Right forelimb (tissue), 1 donor: ENCODE results near the gene DYNLL2.
"Not testable (repeated sequence)": the region's sequence is repeated elsewhere in the genome, so short reads cannot be mapped to it uniquely, and the experiment has no call there.

Experiments used
- DNase-seq: peaks from one replicate; pipeline ENCODE4 v3.0.0-alpha.2; 2018

The DYNLL2 gene

GRCh38 chr17:58082870-58083490 is at the start of gene DYNLL2:
Gene DYNLL2, plus strand, starts transcription at chr17:58083419. Its CDS starts 3,672 bp downstream, at chr17:58087091.
- DNase-seq = peak; percentile 97

DNA sequence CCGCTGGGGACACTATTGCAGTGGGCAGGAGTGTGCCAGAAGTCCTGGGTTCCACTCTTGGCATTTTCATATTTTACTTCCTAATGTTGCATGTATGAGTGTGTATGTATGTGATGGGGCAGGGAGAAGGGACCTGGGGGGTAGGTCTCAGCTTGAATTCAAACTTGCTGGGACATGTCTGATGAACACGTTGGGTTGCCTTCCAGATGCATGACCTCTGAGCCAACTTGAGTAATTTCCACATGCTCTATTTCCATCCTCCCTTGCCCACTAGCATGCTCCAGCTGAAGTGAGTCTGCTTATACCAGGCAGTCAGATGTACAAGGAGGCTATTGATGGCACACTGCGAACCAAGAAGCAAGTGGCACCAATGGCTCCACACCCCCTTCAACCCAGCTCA is 43.2 kb upstream of the DYNLL2 start:
- no peak for DNase-seq

- no peak for DNase-seq
These were observed 42.8 kb upstream of the DYNLL2 start for GRCh38 chr17:58040386-58040785.

- no peak for DNase-seq
These were observed 42.1 kb upstream of the DYNLL2 start for GRCh38 chr17:58041161-58041560.

GRCh38 chr17:58043221-58044181 is 39.7 kb upstream of the DYNLL2 start:
- DNase-seq = no peak

DNA sequence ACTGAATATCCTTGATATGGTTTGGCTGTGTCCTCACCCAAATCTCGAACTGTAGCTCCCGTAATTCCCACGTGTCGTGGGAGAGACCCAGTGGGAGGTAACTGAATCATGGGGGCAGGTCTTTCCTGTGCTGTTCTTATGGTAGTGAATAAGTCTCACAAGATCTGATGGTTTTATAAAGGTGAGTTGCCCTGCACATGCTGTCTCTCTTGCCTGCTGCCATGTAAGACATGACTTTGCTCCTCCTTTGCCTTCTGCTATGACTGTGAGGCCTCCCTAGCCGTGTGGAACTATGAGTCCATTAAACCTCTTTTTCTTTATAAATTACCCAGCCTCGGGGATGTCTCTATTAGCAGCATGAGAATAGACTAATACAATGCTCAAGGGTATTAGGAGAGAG is 39.0 kb upstream of the DYNLL2 start:
- DNase-seq = not testable (repeated sequence)

GRCh38 chr17:58046239-58047094 is 36.8 kb upstream of the DYNLL2 start:
- no peak for DNase-seq

- no peak for DNase-seq
These were observed 35.7 kb upstream of the DYNLL2 start for GRCh38 chr17:58047376-58048150.

DNA sequence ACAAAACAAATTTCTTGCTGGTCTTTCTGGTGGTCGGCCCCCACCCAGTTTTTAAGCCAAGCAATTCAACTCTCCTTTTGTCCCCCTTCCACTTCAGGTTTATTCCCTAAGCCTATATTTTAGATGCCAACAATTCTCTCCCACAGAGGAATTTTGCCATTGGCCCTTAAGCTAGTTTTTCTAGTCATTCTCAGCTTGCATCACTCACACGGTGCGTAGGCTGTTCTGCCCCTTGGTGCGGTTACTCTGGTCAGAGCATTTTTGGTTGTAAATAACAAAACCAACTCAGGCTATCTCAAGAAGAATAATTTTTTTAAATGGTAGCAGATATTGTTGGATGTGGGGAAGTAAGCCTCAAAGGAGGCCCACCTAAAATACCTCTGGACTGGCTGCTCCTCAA is 33.7 kb upstream of the DYNLL2 start:
- no peak for DNase-seq

GRCh38 chr17:58050966-58051365 is 32.3 kb upstream of the DYNLL2 start:
- DNase-seq = no peak

- DNase-seq = no peak
These were observed 31.8 kb upstream of the DYNLL2 start for GRCh38 chr17:58051468-58051867.

- DNase-seq = no peak
These were observed 30.8 kb upstream of the DYNLL2 start for GRCh38 chr17:58052407-58052806.

- no peak for DNase-seq
These were observed 30.1 kb upstream of the DYNLL2 start for GRCh38 chr17:58052945-58053715.

DNA sequence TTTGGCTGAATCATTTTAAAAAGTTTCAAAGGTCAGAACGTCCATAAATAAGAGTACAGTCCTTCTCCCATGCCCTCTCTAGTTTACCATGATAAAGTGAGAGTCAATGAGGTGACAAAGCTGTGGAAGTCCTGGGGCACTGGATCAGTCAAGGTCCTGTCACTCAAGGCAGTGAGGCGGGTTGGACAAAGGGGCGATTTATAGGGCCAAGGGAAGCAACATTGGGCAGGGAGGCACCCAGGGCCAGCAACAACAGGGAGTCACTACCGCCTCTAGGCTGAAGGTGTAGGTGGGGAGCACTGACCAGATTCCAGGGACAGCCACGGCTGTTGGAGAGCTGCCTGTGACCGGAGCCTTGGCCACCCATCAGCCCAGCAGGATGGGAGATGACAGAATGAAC is 28.6 kb upstream of the DYNLL2 start:
- no peak for DNase-seq

GRCh38 chr17:58056476-58056875 is 26.7 kb upstream of the DYNLL2 start:
- DNase-seq = no peak

GRCh38 chr17:58059141-58059540 is 24.1 kb upstream of the DYNLL2 start:
- DNase-seq = no peak

GRCh38 chr17:58060596-58061191 is 22.5 kb upstream of the DYNLL2 start:
- DNase-seq = peak; percentile 56

GRCh38 chr17:58061672-58062071 is 21.5 kb upstream of the DYNLL2 start:
- no peak for DNase-seq

- no peak for DNase-seq
These were observed 18.0 kb upstream of the DYNLL2 start for GRCh38 chr17:58065238-58065637.

DNA sequence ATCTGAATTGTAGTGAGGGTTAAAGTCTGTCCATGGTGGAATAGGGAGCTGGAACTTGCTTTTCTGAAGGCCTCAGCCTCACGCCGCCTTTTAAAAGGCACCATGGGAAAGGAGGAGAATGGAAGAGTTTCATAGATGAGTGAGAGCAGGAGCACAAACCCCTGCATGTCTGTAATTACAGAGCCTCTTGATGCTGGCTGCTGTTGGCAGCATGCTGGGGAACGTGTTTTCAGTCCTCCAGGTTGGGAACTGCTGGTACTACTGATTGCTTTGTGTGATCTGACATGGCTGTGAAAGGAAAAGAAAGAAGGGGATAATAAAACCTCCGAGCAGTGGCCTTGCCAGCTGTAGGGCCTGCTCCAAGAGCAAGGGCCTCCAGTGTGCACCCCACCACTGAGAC is 16.8 kb upstream of the DYNLL2 start:
- DNase-seq = no peak

GRCh38 chr17:58072862-58073261 is 10.4 kb upstream of the DYNLL2 start:
- no peak for DNase-seq
